Stimulated activated CD8-positive, alpha-beta memory T cell treated with anti-CD3 and anti-CD28 coated beads, Interleukin-2, amount 100 ng/mL, for 1 hour (primary cell): ENCODE results near the gene TAF5L.
"Not testable (repeated sequence)": the region's sequence is repeated elsewhere in the genome, so short reads cannot be mapped to it uniquely, and the experiment has no call there.

Experiments
- DNase-seq, 2 donors: peaks; one replicate each; pipeline ENCODE4 v3.0.0-alpha.2; 2020; ENCODE audit warnings: low read depth in 2 of 2

TAF5L gene

DNA sequence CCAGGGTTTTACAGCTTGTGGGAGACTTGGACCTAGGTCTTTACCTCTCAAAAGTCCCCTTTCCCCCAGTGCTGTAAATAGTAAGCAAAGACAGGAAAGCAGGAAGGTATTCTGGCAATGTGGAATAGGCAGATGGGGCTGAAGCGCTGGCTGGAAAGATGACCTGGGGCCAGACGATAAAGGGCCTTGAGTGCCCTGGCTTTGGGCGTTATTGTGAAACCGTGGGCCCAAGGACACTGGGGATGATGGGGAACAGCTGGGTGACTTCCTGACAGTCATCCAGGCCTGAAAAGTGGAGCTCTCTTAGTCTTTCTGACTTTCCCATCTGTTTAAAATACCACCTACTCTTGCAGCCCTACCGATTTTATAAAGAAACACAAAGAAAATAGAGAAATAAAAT is 16.5 kb upstream of the TAF5L start:
- no peak for DNase-seq

DNA sequence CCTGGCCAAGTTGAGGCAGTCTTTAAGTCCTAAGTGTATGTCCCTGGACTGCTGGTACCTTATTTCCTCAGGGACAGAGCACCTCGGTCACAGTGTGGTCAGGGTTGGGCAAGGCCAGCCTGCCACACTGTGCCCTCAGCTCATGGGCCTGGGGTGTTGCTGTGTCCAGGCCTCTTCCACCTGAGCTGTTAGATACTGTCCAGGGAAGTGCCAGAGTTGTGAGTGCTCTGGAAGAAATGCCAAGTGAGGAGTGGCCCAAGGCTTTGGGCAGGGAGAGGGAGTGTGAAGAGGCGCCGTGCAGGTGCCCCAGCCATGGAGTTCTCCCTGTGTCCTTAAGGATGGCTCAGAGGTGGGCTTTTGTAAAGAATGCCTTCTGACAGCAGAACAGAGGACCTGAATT is 15.4 kb upstream of the TAF5L start:
- DNase-seq: no peak

DNA sequence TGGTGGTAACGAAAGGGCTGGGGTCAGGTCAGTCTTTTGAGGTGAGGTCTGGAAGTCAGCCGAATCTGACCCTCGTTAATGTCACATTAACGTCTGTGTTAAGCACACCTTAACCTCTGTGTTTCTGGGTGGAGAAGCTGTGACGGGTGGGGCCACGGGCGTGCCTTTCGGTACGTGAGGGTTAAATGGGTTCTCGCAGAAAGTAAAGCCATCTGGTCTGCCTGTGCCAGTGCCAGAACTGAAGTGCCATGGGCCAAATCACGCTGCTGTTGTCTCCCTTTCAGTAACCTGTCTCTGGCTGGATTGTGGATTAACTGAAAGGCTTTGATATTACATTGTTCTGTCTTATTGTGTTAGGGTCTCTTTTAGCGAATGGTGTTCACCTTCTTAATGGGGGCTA is 14.5 kb upstream of the TAF5L start:
- no peak for DNase-seq

GRCh38 chr1:229637746-229638145 is 11.8 kb upstream of the TAF5L start:
- DNase-seq: no peak

GRCh38 chr1:229636042-229636441 is 10.1 kb upstream of the TAF5L start:
- no peak for DNase-seq

DNA sequence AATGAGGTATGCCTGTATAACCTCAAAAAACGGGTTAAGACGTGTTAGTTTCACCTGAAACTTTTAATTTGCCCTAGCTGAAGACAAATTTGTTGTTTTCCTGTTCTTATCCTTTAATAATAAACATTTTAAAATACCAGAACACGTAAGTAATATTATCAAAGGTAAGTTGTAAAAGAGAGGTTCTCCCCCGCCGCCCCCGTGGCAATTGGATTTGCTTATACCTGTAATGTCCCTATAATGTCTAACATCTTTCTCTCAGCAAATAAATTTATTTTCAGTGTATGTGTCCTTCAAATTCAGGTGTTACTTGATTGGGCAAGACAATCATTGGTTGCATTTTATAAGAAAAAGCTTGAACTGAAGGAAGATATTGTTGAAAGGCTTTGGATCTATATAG is 6.0 kb upstream of the TAF5L start:
- no peak for DNase-seq

GRCh38 chr1:229631148-229631547 is 5.2 kb upstream of the TAF5L start:
- no peak for DNase-seq

- DNase-seq: no peak
Observed at GRCh38 chr1:229629261-229629660, 3.3 kb upstream of the TAF5L start.

GRCh38 chr1:229627003-229627402 is 1.1 kb upstream of the TAF5L start:
- no peak for DNase-seq

- DNase-seq: peak; percentile 4 to 19
Observed at GRCh38 chr1:229625071-229625914, 629 bp downstream of the TAF5L start.

DNA sequence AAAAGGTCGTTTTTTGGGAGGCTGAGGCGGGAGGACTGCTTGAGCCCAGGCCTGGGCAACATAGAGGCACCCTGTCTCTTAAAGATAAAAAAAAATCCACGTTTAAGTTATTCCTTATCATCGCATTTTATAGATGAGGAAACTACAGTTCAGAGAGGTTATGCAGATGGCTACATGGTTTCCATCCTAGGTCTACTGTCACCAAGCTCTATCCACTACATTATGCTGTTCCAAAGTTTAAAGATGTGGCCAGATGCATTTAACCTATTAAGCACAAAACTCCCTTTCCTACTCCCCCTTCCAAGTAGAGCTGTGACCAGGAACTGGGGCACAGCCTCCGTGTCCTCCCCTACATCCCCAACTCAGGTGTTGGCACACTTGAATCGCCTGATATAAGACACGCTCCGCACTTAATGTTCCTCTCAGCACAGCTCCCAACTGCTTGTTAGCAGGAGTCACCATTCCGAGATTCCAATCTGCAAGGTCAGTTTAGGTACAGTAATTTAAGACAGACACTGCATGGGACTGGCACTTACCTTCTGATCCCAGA is 1.3 kb downstream of the TAF5L start:
- DNase-seq: no peak

- no peak for DNase-seq
Observed at GRCh38 chr1:229623838-229624237, 2.1 kb downstream of the TAF5L start.

- DNase-seq: no peak
Observed at GRCh38 chr1:229623225-229623624, 2.7 kb downstream of the TAF5L start.

GRCh38 chr1:229622641-229623120 is 3.2 kb downstream of the TAF5L start:
- not testable (repeated sequence) for DNase-seq

DNA sequence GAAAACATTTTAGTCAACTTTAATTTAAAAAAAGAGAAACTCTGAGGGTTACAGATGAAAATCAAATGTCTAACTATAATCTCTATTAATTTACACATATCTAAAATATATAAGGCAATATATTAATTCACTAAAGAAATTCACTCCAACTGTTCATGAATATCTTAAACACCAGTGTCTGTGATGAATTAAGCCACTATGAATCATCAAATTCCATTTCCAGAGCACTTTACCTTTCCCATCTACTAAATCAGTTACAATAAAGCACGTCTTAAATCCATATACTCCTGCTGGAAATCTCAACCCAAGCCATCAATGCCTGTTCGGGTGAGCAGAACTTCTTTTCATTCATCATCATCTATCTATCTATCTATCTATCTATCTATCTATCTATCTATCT is 4.3 kb downstream of the TAF5L start:
- DNase-seq: no peak

DNA sequence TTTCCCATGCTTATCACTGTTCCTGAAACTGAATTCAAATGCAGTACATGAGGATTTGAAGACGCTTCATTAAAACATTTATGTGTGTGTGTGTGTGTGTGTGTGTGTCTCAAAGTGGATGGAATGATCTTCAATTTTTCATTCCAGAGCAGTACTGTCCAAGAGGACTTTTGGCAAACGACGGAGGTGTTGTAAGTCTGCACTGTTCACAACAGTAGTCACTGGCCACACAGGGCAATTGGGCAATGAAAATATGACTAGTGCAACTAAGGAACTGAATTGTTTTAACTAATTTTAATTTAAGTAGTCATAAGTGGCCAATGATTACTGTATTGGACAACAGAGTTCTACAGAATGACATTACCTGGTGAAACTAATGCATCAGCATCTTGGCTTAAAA is 5.0 kb downstream of the TAF5L start:
- no peak for DNase-seq

GRCh38 chr1:229619614-229620013 is 6.3 kb downstream of the TAF5L start:
- no peak for DNase-seq

GRCh38 chr1:229619002-229619401 is 6.9 kb downstream of the TAF5L start:
- no peak for DNase-seq

DNA sequence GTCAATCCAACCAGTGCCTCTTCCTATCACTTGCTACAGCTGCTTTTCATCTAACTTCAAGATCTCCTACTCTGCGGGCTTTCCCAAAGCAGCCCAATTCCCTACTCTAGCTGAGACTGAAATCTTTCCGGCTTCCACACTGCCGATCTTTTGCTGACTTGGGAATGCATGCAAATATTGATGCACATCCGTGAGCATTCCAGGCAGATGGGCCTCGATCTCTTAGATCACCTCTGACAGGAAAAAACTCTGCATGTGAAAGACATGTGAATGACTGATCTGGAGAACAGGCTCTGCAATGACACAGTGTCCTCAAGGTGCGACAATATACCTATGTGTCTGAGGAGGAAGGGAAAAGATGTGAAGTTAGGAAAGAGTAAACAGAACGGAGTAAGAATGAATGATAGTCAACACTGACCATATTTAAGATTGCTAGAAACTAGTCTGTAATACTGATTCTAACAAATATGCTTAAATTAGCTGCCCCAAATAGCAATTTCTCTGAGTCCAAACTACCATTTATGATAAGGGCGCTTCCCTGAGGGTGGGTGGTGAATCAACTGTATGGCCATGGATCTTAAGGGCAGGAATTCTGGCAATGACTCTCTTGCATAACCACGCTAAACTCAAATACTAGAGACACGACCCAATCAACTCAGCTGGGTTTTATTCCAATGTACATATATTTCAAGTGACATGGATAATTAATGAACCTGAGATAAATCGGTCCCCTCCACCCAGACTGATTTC is 8.4 kb downstream of the TAF5L start:
- no peak for DNase-seq

DNA sequence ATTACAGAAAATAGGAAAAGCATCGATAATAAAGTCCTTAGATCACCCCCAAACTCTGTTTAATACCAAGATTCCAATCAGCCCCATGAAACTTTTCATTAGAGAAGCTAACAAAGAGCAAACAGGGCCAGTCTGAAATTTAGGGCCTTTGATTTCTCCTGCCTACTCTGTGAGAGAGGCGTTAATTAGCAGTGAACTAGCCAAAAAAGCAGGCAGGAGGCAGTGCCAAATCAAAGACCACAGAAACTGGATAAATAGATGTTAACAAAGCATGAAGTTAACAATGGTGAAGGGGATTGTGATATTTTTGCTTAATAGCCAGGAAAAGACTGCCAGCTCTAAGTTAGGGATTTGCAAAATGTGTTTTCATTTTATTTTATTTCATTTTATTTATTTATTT is 11.2 kb downstream of the TAF5L start:
- no peak for DNase-seq

- no peak for DNase-seq
Observed at GRCh38 chr1:229613938-229614337, 12.0 kb downstream of the TAF5L start.

- DNase-seq: no peak
Observed at GRCh38 chr1:229608590-229608989, 17.3 kb downstream of the TAF5L start.

DNA sequence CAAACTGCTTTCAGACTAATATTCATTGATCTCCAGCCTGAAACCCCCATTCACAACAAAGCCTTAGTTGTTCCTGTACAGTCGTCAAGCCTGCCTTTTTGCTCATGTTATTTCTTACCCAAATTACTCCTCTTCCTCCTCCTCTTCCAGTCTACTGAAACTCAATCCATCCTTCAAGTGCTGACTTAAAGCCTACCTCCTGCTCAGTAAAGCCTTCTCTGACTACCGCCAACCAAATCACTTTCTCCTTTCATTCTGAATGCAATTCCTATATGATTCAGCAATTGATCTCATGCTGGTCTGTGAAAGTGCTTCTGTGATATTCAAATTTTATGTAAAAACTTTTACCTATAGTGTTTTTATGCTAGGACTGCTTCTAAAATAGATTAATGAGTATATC is 18.6 kb downstream of the TAF5L start:
- DNase-seq: no peak
